Neuronal stem cell (in vitro differentiated cells): ENCODE results near the gene DDX47.

Experiments
- DNase-seq: peaks from one replicate; pipeline ENCODE4 v3.0.0-alpha.2; 2013; ENCODE audit warnings: low spot score
- H2AFZ ChIP-seq: one replicate; pipeline ENCODE4 v1.6.1; 2013; ENCODE audit warnings: mild to moderate bottlenecking, low read length, inconsistent platforms
- H2AK5ac ChIP-seq: 2 replicates; pipeline ENCODE4 v1.6.1; 2013; ENCODE audit warnings: low read depth, mild to moderate bottlenecking, inconsistent platforms, low read length, moderate library complexity, mixed read lengths
- H2BK120ac ChIP-seq: 2 replicates; pipeline ENCODE4 v1.6.1; 2013; ENCODE audit warnings: low read depth, mild to moderate bottlenecking, inconsistent platforms, low read length, moderate library complexity, mixed read lengths
- H2BK12ac ChIP-seq: one replicate; pipeline ENCODE4 v1.6.1; 2013; ENCODE audit warnings: low read length, inconsistent platforms
- H2BK15ac ChIP-seq: 2 replicates; pipeline ENCODE4 v1.6.1; 2013; ENCODE audit warnings: mild to moderate bottlenecking, low read length, inconsistent platforms, mixed read lengths
- H2BK5ac ChIP-seq: one replicate; pipeline ENCODE4 v1.6.1; 2013; ENCODE audit warnings: inconsistent platforms, mild to moderate bottlenecking, low read length, moderate library complexity
- H3K14ac ChIP-seq: one replicate; pipeline ENCODE4 v1.6.1; 2013; ENCODE audit warnings: low read length, inconsistent platforms
- H3K18ac ChIP-seq: 2 replicates; pipeline ENCODE4 v1.6.1; 2013; ENCODE audit warnings: low read length, inconsistent platforms
- H3K23ac ChIP-seq: 2 replicates; pipeline ENCODE4 v1.6.1; 2013; ENCODE audit warnings: low read depth, mild to moderate bottlenecking, mixed read lengths, low read length, inconsistent platforms; ENCODE audit not compliant: poor library complexity
- H3K27ac ChIP-seq: replicated peaks from 3 replicates; pipeline ENCODE4 v1.5.1; 2013; ENCODE audit warnings: low read length, inconsistent platforms
- H3K27me3 ChIP-seq, 3 experiments: 2 replicates each; pipeline ENCODE4 v1.6.1; 2013; ENCODE audit warnings: low read length in 3 of 3, mild to moderate bottlenecking in 2 of 3, inconsistent platforms in 1 of 3, low read depth in 1 of 3, mixed read lengths in 1 of 3, moderate library complexity in 1 of 3; ENCODE audit not compliant: control insufficient read depth in 3 of 3, insufficient read depth in 3 of 3
- H3K36me3 ChIP-seq, 2 donors: replicated peaks in 1 of 2; 2 replicates each; pipeline ENCODE4 v1.6.1; 2013; ENCODE audit warnings: low read length in 2 of 2; ENCODE audit not compliant: control insufficient read depth in 2 of 2, insufficient read depth in 2 of 2
- H3K4ac ChIP-seq: 2 replicates; pipeline ENCODE4 v1.6.1; 2013; ENCODE audit warnings: inconsistent platforms, mild to moderate bottlenecking, low read length, moderate library complexity
- H3K4me1 ChIP-seq, 2 donors: 1 replicate in 1 of 2; 2 replicates in 1 of 2; pipeline ENCODE4 v1.6.1; 2013; ENCODE audit warnings: low read length in 2 of 2, low read depth in 1 of 2; ENCODE audit not compliant: control insufficient read depth in 2 of 2, insufficient read depth in 1 of 2
- H3K4me2 ChIP-seq: one replicate; pipeline ENCODE4 v1.6.1; 2013; ENCODE audit warnings: mild to moderate bottlenecking, low read length, inconsistent platforms; ENCODE audit not compliant: insufficient read depth, poor library complexity, severe bottlenecking
- H3K4me3 ChIP-seq, 2 donors: 2 replicates each; pipeline ENCODE4 v1.5.1; 2013; ENCODE audit warnings: low read length in 2 of 2, mild to moderate bottlenecking in 2 of 2, inconsistent platforms in 1 of 2, moderate library complexity in 1 of 2
- H3K79me1 ChIP-seq: one replicate; pipeline ENCODE4 v1.6.1; 2013; ENCODE audit warnings: low read depth, mild to moderate bottlenecking, inconsistent platforms, low read length, moderate library complexity
- H3K9ac ChIP-seq: one replicate; pipeline ENCODE4 v1.6.1; 2013; ENCODE audit warnings: mild to moderate bottlenecking, low read depth, low read length, inconsistent platforms; ENCODE audit not compliant: poor library complexity
- H3K9me3 ChIP-seq, 2 donors: replicated peaks in 1 of 2; 2 replicates each; pipeline versions ENCODE3 to v1.6.1; 2013; ENCODE audit warnings: low read length in 2 of 2, mild to moderate bottlenecking in 2 of 2, inconsistent platforms in 1 of 2, low read depth in 1 of 2, mixed read lengths in 1 of 2, moderate library complexity in 1 of 2; ENCODE audit not compliant: control insufficient read depth in 2 of 2, insufficient read depth in 1 of 2
- H4K8ac ChIP-seq: one replicate; pipeline ENCODE4 v1.6.1; 2013; ENCODE audit warnings: low read depth, mild to moderate bottlenecking, inconsistent platforms, low read length, moderate library complexity
- H4K91ac ChIP-seq: one replicate; pipeline ENCODE4 v1.6.1; 2013; ENCODE audit warnings: low read length, low read depth, mild to moderate bottlenecking, inconsistent platforms; ENCODE audit not compliant: poor library complexity
- whole genome bisulfite sequencing, 2 donors: extraction: QIAGEN DNeasy Blood & Tissue Kit; methylation state at CpG; one replicate each; pipeline ENCODE4 v1.1.7; 2013; ENCODE audit warnings: missing lambda C conversion rate in 2 of 2, mixed read lengths in 1 of 2; ENCODE audit not compliant: insufficient read length in 2 of 2, insufficient replicate concordance in 1 of 2; ENCODE audit errors: extremely low coverage in 2 of 2; 5-methylcytosine and 5-hydroxymethylcytosine counted together

Gene DDX47

GRCh38 chr12:12817616-12818015, 4.5 kb downstream of the DDX47 start:
- Histone ChIP-seq H2AK5ac (no peak overlapping the region), H3K4me1 (peaks cover 0 to 3% of the 10 kb centered on the region in 2 donors), H3K4me3 (no peak overlapping the region), H3K36me3 (peaks cover 5 to 75% of the 10 kb centered on the region in 2 donors), H2BK15ac (no peak overlapping the region), H3K27ac (no peak overlapping the region), H3K27me3 (no peaks in the 10 kb centered on the region), H3K4me2 (no peak overlapping the region), H3K23ac (no peak overlapping the region), H3K79me1 (no peaks in the 10 kb centered on the region), H3K9ac (no peak overlapping the region), H2BK120ac (no peak overlapping the region), H2BK12ac (no peak overlapping the region), H4K8ac (no peak overlapping the region), H3K4ac (no peak overlapping the region), H3K18ac (no peak overlapping the region), H3K9me3 (no peaks in the 10 kb centered on the region), H3K14ac (no peak overlapping the region), H2AFZ (no peak overlapping the region), H4K91ac (no peak overlapping the region), H2BK5ac (no peak overlapping the region)
- DNase-seq: no peak
- WGBS, 2 donors: no CpG with 5 or more reads among the region's 7 CpGs

- Histone ChIP-seq H3K4ac (no peak overlapping the region), H3K27me3 (no peaks in the 10 kb centered on the region), H3K9me3 (no peaks in the 10 kb centered on the region), H3K23ac (no peak overlapping the region), H2BK5ac (no peak overlapping the region), H3K4me2 (no peak overlapping the region), H3K36me3 (peaks cover 8 to 86% of the 10 kb centered on the region in 2 donors), H3K79me1 (no peaks in the 10 kb centered on the region), H2BK12ac (no peak overlapping the region), H4K91ac (no peak overlapping the region), H3K9ac (no peak overlapping the region), H2AFZ (no peak overlapping the region), H3K4me3 (no peak overlapping the region), H3K4me1 (peaks cover 0 to 3% of the 10 kb centered on the region in 2 donors), H4K8ac (no peak overlapping the region), H3K27ac (no peak overlapping the region), H3K18ac (no peak overlapping the region), H3K14ac (no peak overlapping the region), H2BK15ac (no peak overlapping the region), H2AK5ac (no peak overlapping the region), H2BK120ac (no peak overlapping the region)
- no peak for DNase-seq
- WGBS, 2 donors: no CpG with 5 or more reads among the region's 4 CpGs
These were observed 5.6 kb downstream of the DDX47 start for GRCh38 chr12:12818701-12819100.

- Histone ChIP-seq H3K14ac (no peak overlapping the region), H2BK120ac (no peak overlapping the region), H3K4ac (no peak overlapping the region), H3K27me3 (no peaks in the 10 kb centered on the region), H4K8ac (no peak overlapping the region), H3K4me3 (no peak overlapping the region), H3K9ac (no peak overlapping the region), H3K4me1 (no peaks in the 10 kb centered on the region), H4K91ac (no peak overlapping the region), H3K23ac (no peak overlapping the region), H3K9me3 (no peaks in the 10 kb centered on the region), H2BK5ac (no peak overlapping the region), H3K4me2 (no peak overlapping the region), H2BK15ac (no peak overlapping the region), H3K79me1 (no peaks in the 10 kb centered on the region), H3K36me3 (peaks cover 10 to 90% of the 10 kb centered on the region in 2 donors), H3K27ac (no peak overlapping the region), H2BK12ac (no peak overlapping the region), H2AFZ (no peak overlapping the region), H3K18ac (no peak overlapping the region), H2AK5ac (no peak overlapping the region)
- no CpG with 5 or more reads among the region's 2 CpGs for WGBS, 2 donors
- no peak for DNase-seq
These were observed 6.1 kb downstream of the DDX47 start for GRCh38 chr12:12819221-12819620.

DNA sequence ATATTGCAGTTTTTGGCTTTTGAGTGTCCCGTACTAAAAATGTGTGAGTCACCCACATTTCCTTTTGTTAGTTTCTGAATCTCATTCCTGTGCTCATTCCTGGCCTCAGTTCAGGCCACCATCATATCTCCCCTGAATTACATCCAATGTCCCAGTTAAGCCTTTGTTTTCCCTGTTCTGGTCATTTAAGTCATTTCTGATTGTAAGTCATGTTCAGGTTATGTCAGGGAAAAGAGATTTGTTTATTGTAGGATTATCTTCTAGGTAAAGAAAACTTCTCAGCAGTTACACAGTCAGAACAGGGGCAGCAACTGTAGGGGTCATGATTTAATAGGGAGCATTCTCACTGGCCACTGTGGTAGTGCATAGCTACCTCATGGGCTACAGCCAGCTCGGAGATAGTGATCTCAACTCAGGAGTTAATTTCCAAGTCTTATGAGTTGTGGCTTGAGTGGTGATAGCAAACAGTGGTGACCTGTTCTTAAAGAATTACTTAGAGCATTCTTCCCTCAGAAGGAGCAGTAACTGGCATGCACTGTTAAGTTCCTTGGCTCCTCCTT, 6.7 kb downstream of the DDX47 start:
- no peak overlapping the region for H3K9ac ChIP-seq
- no peak overlapping the region for H2BK5ac ChIP-seq
- no peak overlapping the region for H3K18ac ChIP-seq
- H2BK15ac ChIP-seq: no peak overlapping the region
- no peak overlapping the region for H2BK12ac ChIP-seq
- peaks cover 15 to 91% of the 10 kb centered on the region in 2 donors for H3K36me3 ChIP-seq
- no peak overlapping the region for H3K4me2 ChIP-seq
- H4K91ac ChIP-seq: no peak overlapping the region
- no peak overlapping the region for H3K27ac ChIP-seq
- no peak overlapping the region for H3K4ac ChIP-seq
- H4K8ac ChIP-seq: no peak overlapping the region
- H3K4me3 ChIP-seq: no peak overlapping the region
- WGBS, 2 donors: no CpG with 5 or more reads among the region's 2 CpGs
- H3K14ac ChIP-seq: no peak overlapping the region
- H3K79me1 ChIP-seq: no peaks in the 10 kb centered on the region
- H3K27me3 ChIP-seq: no peaks in the 10 kb centered on the region
- no peak overlapping the region for H3K23ac ChIP-seq
- H3K4me1 ChIP-seq: no peaks in the 10 kb centered on the region
- no peak overlapping the region for H2BK120ac ChIP-seq
- no peak overlapping the region for H2AK5ac ChIP-seq
- H2AFZ ChIP-seq: no peak overlapping the region
- DNase-seq: no peak
- no peaks in the 10 kb centered on the region for H3K9me3 ChIP-seq
